Glutamatergic neuron (in vitro differentiated cells): ENCODE results near the gene LRRK1. TPM values are rescaled to one million over a fixed set of nuclear protein-coding genes. Genes with fewer than 3 reads are reported as not detected.

Experiments used
- DNase-seq: peaks from one replicate; pipeline ENCODE4 v3.0.0; 2022
- H3K27ac Mint-ChIP-seq: one replicate; pipeline ENCODE4 v1.8.0; 2020; ENCODE audit warnings: mild to moderate bottlenecking, mixed read lengths, inconsistent platforms; ENCODE audit not compliant: unreplicated experiment
- H3K27me3 Mint-ChIP-seq: one replicate; pipeline ENCODE4 v1.8.0; 2020; ENCODE audit warnings: mild to moderate bottlenecking, moderate library complexity, mixed read lengths, inconsistent platforms; ENCODE audit not compliant: unreplicated experiment
- H3K36me3 Mint-ChIP-seq: one replicate; pipeline ENCODE4 v1.8.0; 2020; ENCODE audit warnings: mild to moderate bottlenecking, mixed read lengths, inconsistent platforms; ENCODE audit not compliant: unreplicated experiment
- H3K4me1 Mint-ChIP-seq: one replicate; pipeline ENCODE4 v1.8.0; 2020; ENCODE audit warnings: mild to moderate bottlenecking, low read depth, mixed read lengths, inconsistent platforms; ENCODE audit not compliant: unreplicated experiment
- H3K4me3 Mint-ChIP-seq: one replicate; pipeline ENCODE4 v1.8.0; 2020; ENCODE audit warnings: mild to moderate bottlenecking, mixed read lengths, inconsistent platforms; ENCODE audit not compliant: unreplicated experiment
- H3K9me3 Mint-ChIP-seq: one replicate; pipeline ENCODE4 v1.8.0; 2020; ENCODE audit warnings: mild to moderate bottlenecking, moderate library complexity, mixed read lengths, inconsistent platforms; ENCODE audit not compliant: unreplicated experiment
- CTCF ChIP-seq: fragments of 200-600 bp; sonication (generic); IDR thresholded peaks from one replicate; pipeline ENCODE4 v1.5.0; 2021; ENCODE audit not compliant: partially characterized antibody, unreplicated experiment
- total RNA-seq: library from RNA; stranded (reverse); fragmentation: NEBNext Ultra II Directional; extraction: Animal tissue kit (Norgen Biotek cat#: 25700); gene quantifications from one replicate; pipeline ENCODE4 v1.2.1, GENCODE V29; 2021; ENCODE audit not compliant: unreplicated experiment

The LRRK1 gene
- total RNA-seq, 1 donor from 2014 or later: 1.5 TPM

- Mint-ChIP-seq H3K27ac (no peak overlapping the region), H3K27me3 (no peaks in the 10 kb centered on the region), H3K9me3 (peaks cover 8% of the 10 kb centered on the region), H3K36me3 (peaks cover 18% of the 10 kb centered on the region), H3K4me1 (no peaks in the 10 kb centered on the region), H3K4me3 (no peak overlapping the region)
- TF ChIP-seq CTCF: no peak
- no peak for DNase-seq
These were observed 117.0 kb downstream of the LRRK1 start for GRCh38 chr15:101036189-101036588.

GRCh38 chr15:101037090-101037830 is 118.1 kb downstream of the LRRK1 start:
- no peaks in the 10 kb centered on the region for H3K4me1 Mint-ChIP-seq
- H3K9me3 Mint-ChIP-seq: peaks cover 5% of the 10 kb centered on the region
- DNase-seq: peak; percentile 0
- no peak overlapping the region for H3K4me3 Mint-ChIP-seq
- no peak overlapping the region for H3K27ac Mint-ChIP-seq
- H3K36me3 Mint-ChIP-seq: peaks cover 18% of the 10 kb centered on the region
- no peak for TF ChIP-seq CTCF
- no peaks in the 10 kb centered on the region for H3K27me3 Mint-ChIP-seq

GRCh38 chr15:101038327-101039003 is 119.3 kb downstream of the LRRK1 start:
- H3K4me1 Mint-ChIP-seq: no peaks in the 10 kb centered on the region
- no peak for TF ChIP-seq CTCF
- H3K9me3 Mint-ChIP-seq: peaks cover 5% of the 10 kb centered on the region
- H3K36me3 Mint-ChIP-seq: peaks cover 18% of the 10 kb centered on the region
- no peak overlapping the region for H3K4me3 Mint-ChIP-seq
- H3K27me3 Mint-ChIP-seq: no peaks in the 10 kb centered on the region
- DNase-seq: no peak
- no peak overlapping the region for H3K27ac Mint-ChIP-seq

GRCh38 chr15:101039461-101039860 is 120.3 kb downstream of the LRRK1 start:
- no peak overlapping the region for H3K27ac Mint-ChIP-seq
- H3K9me3 Mint-ChIP-seq: peaks cover 5% of the 10 kb centered on the region
- H3K27me3 Mint-ChIP-seq: no peaks in the 10 kb centered on the region
- H3K36me3 Mint-ChIP-seq: peaks cover 18% of the 10 kb centered on the region
- H3K4me1 Mint-ChIP-seq: no peaks in the 10 kb centered on the region
- DNase-seq: no peak
- no peak overlapping the region for H3K4me3 Mint-ChIP-seq
- no peak for TF ChIP-seq CTCF

GRCh38 chr15:101042320-101042719 is 123.2 kb downstream of the LRRK1 start:
- Mint-ChIP-seq H3K4me3 (no peak overlapping the region), H3K27me3 (peaks cover 2% of the 10 kb centered on the region), H3K4me1 (peaks cover 4% of the 10 kb centered on the region), H3K9me3 (peaks cover 4% of the 10 kb centered on the region), H3K36me3 (peaks cover 5% of the 10 kb centered on the region), H3K27ac (no peak overlapping the region)
- no peak for TF ChIP-seq CTCF
- no peak for DNase-seq
